ENCODE data around the gene PHB1.

GRCh38 chr17:49364119-49364518 lies 50.6 kb downstream of the PHB1 start:
- TF ChIP-seq POLR2AphosphoS5 (IDR thresholded peaks at IDR 0.05; ENCODE audit: low read depth, low read length) (no peak), POLR2A (IDR thresholded peaks at IDR 0.05; ENCODE audit: low read depth, low read length) (no peak), TAF1 (IDR thresholded peaks at IDR 0.05; ENCODE audit: low read depth, low read length) (no peak), POU2F2 (IDR thresholded peaks at IDR 0.05; ENCODE audit: low read depth, low read length) (no peak), SPI1 (IDR thresholded peaks at IDR 0.05; ENCODE audit: low read depth, low read length) (no peak), PAX5 (IDR thresholded peaks at IDR 0.05; ENCODE audit: insufficient read depth, low read length, severe bottlenecking) (no peak)
